EL (cell line): ENCODE results near the gene SMC3.
A peak's percentile ranks its signal among the peaks of the same experiment; 100 is the strongest.
"Not testable (repeated sequence)": the region's sequence is repeated elsewhere in the genome, so short reads cannot be mapped to it uniquely, and the experiment has no call there.

Source experiments
- DNase-seq: peaks from one replicate; pipeline ENCODE4 v3.0.0-alpha.2; 2016

The SMC3 gene

GRCh38 chr10:110591760-110592159 lies 24.3 kb downstream of the SMC3 start:
- no peak for DNase-seq

GRCh38 chr10:110597476-110597875 lies 30.0 kb downstream of the SMC3 start:
- DNase-seq, result no peak

DNA sequence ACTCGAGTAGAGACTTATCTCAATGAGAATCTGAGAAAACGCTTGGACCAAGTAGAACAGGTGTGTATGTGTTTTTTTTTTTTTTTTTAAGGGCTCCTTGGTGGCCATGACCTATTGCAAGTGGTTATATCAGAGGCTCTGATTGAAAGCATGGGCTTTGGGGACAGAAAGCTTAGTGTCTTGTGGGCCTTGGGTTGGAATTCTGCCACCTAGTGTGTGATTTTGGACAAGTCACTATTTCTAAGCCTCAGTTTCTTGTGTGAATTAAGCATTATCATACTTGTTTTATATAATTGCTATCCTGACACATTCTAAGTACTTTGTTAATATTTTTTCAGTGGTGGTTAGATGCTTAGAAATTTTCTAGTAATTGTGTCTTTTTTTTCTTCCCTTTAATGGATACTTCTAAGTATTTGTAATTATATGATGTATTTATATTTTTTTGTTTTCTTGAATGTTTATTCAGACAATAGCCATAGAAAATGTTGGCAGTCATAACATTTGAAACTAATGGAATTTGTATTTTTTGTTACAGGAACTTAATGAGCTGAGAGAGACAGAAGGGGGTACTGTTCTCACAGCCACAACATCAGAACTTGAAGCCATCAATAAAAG lies 33.1 kb downstream of the SMC3 start:
- peak; percentile 65 for DNase-seq

DNA sequence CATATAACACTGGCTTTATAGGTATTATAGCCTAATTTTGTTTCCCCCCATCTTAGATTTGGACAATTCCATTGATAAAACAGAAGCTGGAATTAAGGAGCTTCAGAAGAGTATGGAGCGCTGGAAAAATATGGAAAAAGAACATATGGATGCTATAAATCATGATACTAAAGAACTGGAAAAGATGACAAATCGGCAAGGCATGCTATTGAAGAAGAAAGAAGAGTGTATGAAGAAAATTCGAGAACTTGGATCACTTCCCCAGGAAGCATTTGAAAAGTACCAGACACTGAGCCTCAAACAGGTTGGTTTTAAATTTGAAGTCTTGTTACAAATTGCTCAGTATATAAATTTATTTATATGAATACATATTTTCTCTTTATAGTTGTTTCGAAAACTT lies 34.1 kb downstream of the SMC3 start:
- no peak for DNase-seq

- DNase-seq, result no peak
These were observed 40.6 kb downstream of the SMC3 start for GRCh38 chr10:110608087-110608486.

DNA sequence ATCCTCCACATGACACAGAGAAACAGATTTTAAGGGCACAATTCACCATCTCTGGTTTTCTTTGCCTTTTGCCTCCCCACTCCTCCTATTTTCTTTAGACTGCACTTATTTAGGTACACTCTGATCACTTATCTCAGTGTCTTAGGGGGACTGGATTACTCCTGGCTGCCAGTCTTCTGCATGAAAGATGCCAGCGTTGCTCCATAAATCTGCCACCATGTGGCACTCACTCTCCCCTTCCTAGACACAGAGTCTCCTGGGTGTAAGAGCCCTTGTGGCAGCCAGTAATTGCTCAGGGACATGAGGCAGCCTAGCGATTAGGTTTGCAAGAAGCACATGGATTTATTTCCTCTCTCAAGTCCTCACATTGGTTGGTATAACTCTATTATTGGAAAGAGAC lies 42.1 kb downstream of the SMC3 start:
- DNase-seq, result peak; percentile 16

- DNase-seq, result peak; percentile 65
These were observed 42.8 kb downstream of the SMC3 start for GRCh38 chr10:110610308-110610774.

DNA sequence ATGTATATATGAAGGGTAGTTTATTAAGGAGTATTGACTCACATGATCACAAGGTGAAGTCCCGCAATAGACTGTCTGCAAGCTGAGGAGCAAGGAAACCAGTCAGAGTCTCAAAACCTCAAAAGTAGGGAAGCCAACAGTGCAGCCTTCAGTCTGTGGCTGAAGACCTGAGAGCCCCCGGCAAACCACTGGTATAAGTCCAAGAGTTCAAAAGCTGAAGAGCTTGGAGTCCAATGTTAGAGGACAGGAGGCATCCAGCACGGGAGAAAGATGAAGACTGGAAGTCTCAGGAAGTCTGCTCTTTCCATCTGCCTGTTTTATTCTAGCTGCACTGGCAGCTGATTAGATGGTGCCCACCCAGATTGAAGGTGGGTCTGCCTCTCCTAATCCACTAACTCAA lies 43.3 kb downstream of the SMC3 start:
- not testable (repeated sequence) for DNase-seq

GRCh38 chr10:110612087-110612486 lies 44.6 kb downstream of the SMC3 start:
- no peak for DNase-seq

GRCh38 chr10:110612629-110613028 lies 45.1 kb downstream of the SMC3 start:
- no peak for DNase-seq

DNA sequence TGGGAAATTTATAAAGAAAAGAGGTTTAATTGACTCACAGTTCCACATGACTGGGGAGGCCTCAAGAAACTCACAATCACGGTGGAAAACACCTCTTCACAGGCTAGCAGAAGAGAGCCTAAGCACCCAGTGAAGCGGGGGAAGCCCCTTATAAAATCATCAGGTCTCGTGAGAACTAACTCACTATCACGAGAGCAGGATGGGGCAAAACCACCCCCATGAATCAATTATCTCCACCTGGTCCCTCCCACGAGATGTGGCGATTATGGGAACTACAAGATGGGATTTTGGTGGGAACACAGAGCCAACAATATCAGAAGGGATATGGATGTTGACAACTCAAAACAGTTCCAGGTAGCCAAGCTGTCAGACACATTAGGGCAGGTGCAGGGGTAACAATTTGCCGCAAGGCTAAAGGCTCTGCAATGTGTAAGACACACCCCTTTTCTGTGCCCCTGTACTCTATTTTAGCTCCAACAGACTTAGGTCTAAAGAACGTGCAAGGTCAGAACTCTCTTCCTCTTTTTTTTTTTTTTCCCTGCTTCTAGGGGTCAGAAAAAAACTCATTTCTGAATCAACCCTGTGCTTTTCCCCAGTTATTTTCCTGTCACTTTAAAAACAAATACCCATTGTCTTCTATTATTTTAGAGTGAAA lies 46.0 kb downstream of the SMC3 start:
- DNase-seq, result no peak

DNA sequence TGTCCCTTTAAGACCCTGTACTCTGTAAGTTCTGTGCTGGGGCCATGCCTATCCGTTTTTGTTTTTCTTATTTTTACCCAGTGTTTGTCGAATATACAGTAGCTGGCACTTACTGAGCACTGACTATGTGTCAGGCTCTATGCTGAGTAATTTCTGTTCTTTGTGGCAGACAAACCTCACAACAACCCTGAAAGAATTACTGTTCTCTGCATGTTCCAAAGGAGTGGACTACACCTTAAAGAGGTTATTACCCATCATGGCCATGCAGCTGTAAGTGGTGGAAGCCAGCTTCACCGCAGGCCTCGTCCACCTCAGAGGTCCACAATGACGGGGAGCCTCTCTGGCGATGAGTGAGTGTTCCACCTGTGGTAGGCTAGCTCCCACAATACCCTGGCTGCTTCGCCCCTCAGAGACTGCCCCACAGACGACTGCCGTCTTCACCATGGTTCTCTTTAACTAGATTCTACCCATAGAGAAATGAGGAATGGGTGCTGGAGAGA lies 46.6 kb downstream of the SMC3 start:
- no peak for DNase-seq

GRCh38 chr10:110615057-110615747 lies 47.7 kb downstream of the SMC3 start:
- peak; percentile 17 for DNase-seq

DNA sequence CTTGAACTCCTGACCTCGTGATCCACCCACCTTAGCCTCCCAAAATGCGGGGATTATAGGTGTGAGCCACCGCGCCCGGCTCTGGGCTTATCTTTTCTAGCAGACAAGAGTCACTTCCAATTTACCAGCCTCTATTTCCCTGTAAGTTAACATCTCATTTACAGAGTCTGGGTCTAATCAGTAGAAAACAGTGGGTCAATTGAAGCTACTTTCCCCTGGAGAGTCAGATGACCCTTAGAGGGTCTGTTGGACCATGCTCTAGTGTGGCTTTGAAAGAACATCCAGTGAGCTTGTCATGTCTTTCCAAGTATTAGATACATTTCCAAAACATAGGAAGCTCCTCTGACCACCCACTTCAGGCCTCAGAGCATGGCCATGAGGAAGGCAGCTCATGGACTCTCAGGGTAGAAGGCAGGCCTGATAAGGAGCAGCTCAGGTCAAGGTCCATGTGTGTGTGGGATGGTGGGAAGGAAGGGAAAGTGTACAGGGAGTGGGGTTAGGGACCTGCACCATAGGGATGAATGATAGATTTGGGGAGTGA lies 49.1 kb downstream of the SMC3 start:
- no peak for DNase-seq

- DNase-seq, result no peak
These were observed 50.1 kb downstream of the SMC3 start for GRCh38 chr10:110617425-110618229.

DNA sequence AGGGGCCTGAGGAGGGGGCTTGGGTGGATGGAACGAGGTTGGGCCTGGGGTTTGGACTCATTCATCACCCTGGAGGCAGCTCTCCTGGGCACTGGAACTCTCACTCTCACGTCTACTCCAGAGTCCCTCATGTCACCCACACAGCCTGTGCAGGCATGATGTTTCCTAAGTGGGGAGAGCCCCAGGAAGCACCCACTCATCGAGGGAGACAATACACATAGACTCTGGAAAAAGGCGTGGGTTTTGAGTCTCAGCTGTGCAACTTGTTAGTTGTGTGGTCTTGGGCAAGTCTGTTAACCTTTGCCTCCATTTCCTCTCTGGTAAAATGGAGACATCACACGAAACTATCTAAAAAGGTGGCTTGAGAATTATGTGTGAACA lies 50.7 kb downstream of the SMC3 start:
- DNase-seq, result no peak

GRCh38 chr10:110619514-110620397 lies 52.3 kb downstream of the SMC3 start:
- no peak for DNase-seq

DNA sequence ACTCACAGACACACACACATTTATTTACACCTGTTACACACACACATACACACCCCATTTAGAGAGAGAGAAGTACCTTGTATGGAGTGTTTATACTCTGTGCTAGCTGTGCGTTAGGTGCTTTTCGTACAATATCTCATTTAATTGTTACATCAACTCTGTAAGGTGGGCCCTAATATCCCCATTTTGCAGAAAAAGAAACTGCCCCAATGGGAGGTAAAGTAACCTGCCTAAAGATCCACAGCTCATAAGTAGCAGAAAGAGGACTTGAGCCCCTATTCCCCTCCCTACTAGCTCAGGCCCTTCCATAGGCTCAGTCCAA lies 52.9 kb downstream of the SMC3 start:
- no peak for DNase-seq

DNA sequence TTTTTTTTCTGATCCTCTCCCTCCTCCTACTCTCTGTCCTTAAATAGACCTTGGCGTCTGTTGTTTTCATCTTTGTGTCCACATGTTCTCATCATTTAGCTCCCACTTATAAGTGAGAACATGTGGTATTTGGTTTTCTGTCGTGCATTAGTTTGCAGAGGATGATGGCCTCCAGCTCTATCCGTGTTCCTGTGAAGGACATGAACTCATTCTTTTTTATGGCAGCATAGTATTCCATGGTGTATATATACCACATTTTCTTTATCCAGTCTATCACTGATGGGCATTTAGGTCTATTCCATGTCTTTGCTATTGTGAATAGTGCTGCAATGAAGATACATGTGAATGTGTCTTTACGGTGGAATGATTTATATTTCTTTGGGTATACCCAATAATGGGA lies 55.8 kb downstream of the SMC3 start:
- DNase-seq, result not testable (repeated sequence)

GRCh38 chr10:110625356-110625894 lies 57.9 kb downstream of the SMC3 start:
- no peak for DNase-seq

DNA sequence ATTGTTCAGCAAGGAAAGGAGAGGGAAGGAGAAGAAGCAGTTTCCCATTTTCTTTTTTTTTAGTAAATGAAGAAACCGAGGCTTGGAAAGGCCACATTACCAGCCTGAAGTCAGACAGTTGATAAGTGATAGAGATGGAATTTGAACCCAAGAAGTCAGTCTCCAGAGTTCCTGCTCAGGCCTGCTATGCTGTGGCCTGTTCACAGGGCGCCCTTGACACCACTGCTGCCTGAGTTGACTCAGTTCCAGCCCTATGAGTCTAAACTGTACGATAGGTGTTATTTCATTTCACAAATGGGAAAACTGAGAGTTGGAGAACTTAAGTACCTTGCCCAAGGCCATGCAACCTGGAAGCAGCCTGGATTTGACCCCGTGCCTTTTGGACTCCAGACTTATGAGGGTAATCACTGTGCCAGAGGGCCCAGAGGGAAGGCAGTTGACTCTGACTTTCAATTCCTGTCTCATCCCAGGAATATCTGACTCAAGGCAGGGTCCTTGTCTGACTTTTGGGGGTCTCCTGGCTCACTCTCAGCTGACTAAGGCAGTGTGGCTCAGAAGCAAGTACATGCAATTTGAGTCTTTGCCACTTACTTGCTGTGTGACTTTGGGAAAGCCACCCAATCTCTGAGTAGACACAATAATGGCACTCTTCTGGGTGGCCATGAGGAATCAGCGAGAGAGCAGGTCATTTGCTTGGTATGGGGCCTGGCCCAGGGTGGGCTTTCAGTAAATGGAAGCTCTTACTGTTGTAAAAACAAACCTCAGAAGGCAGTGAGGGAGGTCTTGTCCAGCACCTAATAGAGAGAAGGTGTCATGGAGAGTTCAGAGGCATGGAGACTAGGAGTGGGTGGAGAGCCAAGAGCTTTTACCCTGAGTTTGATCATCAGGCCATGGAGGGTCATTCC lies 58.7 kb downstream of the SMC3 start:
- DNase-seq, result no peak
